HG03159 (cell line): ENCODE results near the gene ATP8B3.

Experiments used
- ATAC-seq: cut with Tn5 transposase; IDR thresholded peaks from one replicate; pipeline ENCODE4 v1.9.1; 2021; ENCODE audit warnings: mild to moderate bottlenecking, moderate library complexity; ENCODE audit not compliant: unreplicated experiment

The ATP8B3 gene

DNA sequence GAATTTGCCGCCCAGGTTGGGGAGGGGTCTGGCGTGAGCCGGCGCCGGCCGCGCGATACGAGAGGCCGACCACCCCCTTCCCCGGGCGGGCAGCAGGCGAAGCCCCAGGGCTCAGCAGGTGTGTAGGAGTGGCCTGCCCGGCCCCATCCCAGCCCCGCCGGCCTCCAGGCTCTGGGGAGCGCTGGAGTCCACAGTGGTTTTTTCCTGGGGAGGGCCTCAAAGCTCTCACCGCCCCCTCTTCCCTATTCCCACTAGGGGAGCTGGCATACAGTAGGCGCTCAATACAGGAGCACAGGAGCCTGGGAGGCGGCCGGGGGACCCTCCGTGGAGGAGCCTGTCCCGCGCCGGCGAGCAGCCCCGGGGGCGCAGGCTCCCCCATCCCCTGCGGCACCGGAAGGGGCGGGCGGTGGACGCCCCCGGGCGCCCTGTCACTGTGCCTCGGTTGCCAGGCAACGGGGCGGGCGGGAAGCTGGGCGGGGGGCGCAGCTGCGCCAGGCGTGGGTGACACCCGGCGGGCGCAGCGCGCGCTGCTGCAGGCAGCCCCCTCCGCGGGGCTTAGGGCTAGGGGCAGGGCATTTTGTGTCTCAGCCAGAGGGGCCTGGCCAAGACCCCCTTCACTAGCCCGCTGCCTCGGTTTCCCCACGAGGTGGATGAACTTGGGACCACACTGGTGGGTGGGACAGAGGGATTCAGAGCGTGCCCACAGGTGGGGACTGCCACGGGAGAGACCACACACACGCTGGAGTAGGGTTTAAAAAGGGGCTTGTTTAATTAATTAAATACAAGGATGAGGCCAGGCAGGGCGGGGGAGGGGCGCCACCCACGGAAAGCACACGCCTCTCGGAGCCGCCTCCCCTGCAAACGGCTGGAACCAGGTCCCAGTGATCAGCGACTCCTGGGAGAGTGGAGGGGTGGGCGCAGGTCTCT is 39.8 kb upstream of the ATP8B3 start:
- no peak for ATAC-seq

DNA sequence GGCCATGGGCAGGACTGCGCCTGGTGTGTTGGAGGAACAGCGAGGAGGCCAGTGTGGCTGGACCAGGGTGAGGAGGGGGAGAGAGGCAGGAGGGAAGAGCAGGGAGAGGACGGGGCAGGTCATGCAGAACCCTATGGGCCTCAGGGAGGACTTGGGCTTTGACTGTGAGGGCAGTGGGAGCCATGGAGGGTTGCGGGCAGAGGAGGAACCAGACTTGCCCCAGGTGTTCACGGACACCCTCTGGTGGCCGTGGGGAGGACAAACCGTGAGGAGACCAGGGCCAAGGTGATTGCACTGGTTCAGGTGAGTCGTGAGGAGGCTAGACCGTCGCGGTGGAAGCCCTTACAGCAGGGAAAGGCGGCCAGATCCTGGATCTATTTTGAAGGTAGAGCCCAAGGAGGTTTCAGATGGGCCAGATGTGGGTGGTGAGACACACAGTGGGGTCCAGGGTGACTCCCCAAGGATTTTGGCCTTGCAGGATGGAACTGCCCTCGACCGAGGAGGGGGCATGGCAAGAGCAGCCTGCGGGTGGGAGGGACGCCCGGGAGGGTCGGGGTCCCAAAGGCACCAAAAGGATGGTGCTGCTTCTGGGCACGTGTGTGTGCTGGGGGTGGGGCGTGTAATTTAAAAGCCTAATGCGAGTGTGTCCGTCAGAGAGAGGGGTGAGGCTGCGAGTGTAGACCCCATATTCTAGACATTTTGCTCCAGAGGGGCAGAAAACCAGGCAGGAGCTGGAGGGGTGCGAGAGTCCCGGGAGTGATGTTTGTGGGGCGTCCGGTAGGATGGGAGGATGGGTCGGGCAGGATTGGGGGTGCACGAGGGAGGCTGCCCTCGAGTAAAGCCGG is 39.0 kb upstream of the ATP8B3 start:
- ATAC-seq = no peak

DNA sequence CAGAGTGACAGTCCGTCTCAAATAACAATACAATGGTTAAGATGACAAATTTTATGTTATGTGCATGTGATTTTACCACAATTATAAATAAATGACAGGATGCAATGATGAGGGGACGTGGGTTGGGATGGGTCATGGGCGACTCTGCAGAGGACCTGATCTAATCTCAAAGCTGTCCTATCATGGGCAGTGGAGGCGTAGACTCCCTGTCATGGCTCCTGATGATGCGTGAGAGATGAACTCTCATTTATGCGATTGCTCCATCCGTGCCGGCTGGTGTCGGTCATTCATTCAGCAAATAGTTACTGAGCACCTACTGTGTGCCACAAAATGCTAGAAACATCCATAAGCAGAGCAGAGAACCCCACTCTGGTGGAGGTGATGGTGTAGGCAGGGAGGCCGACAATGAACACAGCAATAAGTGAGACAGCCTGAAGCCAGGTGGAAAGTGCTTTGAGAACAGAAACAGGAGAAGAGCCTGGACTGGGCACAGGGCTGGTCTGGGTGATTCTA is 37.9 kb upstream of the ATP8B3 start:
- no peak for ATAC-seq

DNA sequence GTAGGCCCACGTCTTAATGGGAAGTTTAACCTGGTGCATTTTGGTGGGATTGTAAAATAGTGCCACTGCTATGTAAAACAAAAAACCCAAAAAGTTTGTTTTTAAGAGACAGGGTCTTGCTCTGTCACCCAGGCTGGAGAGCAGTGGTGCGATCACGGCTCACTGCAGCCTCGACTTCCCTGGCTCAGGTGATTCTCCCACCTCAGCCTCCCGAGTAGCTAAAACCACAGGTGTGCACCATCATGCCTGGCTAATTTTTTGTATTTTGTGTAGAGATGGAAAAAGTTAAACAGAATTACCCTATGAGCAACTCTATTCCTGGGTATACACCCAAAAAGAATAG is 37.0 kb upstream of the ATP8B3 start:
- ATAC-seq = no peak

DNA sequence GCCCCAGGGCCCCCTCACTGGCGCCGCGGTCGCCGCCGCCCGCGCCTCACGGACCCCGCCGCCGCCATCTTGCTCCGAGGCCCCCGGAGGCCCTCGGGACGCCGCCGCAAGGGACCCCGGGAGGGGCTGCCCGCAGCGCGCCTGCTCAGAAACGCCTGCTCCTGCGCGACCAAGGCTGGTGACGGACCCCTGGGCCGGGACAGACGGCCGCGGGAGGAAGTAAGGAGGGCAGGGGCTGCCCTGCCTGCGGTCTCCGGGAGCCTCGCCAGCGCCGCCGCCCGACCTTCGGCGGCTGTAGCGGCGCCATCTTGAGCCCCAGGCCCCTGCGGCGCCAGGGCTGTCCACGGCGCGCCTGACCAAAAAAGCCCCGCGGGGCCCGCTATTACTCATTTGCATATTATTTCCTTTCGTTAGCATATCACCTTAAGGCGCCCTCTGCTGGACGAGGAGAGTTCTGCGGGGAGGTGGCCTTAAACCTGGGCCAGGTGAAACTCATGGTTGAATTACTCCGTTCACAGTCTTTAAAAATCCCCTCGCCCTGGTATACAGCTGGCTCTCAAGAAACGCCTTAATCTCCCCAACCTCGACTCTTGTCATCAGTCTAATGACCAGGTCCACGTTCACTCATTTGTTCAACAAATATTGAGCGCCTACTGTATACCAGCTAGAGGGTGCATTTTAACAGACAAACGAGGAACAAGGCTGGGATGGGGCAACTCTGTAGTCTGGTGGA is 36.5 kb upstream of the ATP8B3 start, which contains the start of gene REXO1:
Gene REXO1, minus strand, starts transcription at position 85 of the 733 bp plus-strand sequence. CDS start 125 bp downstream, outside the sequence.
- ATAC-seq = peak; percentile 62

DNA sequence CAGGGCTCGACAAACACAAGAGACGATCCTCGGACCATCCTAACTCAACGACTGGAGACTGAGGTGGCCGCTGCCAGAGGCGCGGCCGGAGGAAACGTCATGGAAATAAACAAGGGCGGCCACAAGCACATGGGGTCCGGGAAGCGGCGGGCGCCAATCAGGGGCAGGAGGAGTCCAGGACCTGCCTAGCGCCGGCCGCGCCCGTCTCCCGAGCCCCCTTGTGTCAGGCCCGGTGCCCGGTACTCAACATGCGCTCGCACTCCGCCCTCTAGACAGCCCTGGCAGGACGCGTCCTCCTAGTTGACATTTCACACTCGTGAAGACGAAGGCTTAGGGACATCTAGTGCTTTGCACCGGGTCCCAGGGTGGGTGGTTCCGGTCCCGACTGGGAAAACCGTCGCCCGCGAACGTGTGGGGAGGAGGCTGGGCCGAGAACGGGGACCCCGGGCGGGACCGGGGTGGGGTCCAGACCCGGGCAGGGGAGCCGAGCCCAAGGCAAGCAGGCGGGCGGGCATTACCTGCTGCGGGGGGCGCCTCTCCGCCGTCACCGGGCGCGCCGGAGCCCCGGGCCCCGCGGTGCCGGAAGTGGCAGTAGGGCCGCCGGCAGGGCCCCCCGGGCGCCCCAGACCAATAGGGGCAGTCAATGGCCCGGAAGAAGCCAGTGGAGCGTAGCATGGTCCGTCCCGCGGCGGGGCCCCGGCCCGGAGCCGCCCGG is 35.8 kb upstream of the ATP8B3 start:
- peak; percentile 14 for ATAC-seq

DNA sequence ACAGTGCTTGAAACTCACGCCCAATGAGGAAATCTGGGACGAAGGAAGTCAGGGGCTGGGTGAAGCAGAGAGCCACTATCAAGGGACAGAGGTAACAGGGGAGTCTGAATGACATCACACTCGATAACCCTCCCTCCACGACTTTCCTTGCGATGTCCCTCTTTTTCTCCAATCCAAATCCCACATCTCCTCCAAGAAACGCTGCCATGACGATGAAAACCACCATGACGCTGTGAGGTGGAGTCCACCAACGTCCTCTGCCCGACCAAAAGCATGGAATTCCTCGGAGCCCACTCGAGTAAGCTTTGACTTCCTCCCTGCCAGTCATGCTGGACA is 35.2 kb upstream of the ATP8B3 start:
- ATAC-seq = no peak

DNA sequence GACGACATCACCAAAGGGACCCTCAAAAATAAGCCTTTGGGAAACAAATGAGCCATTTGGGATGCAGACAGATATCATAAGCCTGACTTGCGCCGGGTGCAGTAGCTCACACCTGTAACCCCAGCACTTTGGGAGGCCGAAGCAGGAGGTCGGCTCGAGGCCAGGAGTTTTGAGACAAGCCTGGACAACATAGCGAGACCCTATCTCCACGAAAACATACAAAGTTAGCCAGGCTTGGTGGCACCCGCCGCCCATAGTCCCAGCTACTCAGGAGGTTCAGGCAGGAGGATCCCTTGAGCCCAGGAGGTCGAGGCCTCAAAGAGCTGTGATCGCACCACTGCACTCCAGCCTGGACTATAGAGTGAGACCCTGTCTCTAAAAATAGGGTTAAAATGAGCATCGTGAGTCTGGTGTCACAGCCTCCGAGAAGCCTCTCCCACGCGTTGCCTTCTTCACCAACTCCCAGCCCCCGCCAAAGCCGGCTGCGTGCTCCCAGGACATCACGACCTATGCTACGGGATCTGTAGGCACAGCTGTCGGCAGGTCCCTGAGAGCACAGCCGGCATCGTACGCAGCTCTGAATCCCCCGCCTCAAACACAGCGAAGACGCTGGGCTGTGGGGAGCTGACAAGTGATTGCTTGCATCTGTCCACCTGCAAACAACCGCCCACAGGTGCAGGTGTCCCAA is 34.6 kb upstream of the ATP8B3 start:
- no peak for ATAC-seq

DNA sequence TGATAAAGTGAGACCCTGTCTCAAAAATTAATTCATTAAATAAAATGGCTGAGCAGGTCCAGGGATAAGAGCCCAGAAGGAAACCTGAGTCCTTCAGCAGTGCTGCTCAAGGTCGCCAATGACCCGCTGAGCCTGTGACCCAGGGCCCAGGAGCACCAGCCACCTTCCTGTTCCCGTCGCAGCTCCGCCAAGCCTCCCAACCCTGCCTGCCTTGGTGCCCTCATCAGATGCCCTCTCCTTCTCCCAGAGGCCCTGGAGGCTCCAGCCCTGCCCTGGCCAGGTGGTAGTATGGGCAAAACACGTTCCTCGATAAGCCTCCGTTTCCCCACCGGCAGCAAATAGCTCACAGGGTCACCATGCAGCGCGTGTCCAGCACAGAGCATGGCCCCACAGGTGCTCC is 33.6 kb upstream of the ATP8B3 start:
- no peak for ATAC-seq

DNA sequence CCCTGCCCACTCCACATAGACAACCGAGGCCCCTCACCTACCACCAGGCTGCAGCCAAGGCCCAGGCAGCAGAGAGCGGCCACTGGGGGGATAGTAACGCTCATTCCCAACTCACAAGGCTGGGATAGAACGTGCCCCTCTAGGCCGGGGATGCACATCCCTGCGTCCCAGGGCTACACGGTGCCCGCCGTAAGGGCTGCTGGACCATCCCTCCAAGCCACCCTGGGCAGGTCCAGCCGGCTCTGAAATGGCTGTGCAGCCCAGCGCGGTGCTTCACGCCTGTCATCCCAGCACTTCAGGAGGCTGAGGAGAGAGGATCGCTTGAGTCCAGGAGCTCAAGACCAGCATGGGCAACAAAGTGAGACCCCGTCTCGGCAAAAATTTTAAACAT is 33.0 kb upstream of the ATP8B3 start:
- no peak for ATAC-seq

DNA sequence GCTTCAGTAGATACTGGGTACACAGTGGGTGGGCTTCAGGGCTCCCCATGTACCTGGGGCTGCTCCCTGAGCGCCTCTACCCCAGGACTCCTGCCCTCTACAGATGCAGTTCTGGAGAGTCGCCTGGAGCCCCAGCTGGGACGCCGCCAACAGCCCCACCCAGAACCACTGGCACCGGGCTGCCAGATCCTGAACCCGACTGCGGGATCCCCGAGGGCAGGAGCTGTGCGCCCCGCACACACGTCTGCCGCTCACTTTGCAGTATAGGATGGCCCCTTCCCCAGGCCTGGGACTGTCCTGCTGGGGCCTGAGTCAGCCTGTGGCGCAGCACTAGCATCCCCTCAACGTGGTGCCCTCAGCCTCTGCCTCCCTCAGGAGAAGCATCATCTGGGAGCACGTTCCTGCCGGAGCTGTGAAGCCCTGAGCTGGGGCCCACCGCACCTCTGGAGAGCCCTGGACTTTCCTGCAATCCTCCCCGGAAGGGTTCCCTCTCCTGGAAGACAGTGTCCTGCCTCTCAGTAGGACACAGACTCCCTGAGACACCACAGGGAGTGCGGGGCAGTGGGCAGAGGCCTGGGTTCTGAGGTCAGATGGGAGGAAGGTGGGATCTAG is 32.5 kb upstream of the ATP8B3 start:
- ATAC-seq = no peak

DNA sequence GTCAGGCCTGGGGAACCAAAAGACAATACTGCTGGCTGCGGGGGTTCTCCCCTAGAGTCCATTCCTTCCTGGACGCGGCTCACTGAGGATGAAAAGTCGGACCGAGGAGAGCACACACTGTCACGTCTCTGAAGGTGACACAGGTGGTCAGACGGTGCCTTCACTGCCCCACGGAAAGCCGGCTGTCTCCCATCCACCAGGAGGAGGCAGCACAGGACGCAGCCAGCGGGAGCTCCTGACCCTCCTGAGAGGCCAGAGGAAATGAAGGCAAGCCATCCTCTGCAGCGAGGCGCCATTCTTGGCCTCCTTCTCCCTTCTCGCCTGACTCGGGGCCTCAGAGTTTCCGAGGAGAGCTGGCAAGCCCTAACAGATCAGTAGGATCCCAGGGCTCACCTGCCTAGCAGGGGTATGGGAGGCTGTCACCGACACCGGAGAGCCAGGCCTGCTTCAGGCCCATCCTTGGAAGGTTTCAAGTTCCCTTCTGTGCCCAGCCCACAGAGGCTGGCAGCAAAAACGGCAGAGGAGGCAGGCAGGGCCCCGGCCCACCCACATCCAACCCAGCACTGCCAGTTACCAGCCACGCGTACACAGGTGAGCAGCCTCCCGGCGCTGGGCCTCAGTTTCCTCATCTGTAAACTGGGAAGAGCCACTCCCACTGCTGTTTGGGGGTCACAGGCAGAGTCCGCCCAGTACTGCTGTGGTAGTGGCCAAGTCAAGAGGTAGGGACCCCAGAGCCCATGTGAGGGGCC is 31.7 kb upstream of the ATP8B3 start:
- no peak for ATAC-seq

DNA sequence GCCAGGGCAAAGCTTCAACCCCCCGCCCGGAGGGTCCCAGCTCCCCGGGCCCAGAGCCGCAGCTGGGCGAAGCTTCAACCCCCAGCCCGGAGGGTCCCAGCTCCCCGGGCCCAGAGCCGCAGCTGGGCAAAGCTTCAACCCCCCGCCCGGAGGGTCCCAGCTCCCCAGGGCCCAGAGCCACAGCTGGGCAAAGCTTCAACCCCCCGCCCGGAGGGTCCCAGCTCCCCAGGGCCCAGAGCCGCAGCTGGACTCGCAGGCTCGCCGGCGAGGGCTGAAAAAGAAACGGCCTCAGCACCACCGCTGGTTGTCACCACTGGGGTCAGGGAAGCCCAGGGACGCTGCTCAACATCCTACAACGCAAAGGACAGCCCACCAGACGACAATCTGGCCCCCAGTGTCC is 31.0 kb upstream of the ATP8B3 start:
- no peak for ATAC-seq

DNA sequence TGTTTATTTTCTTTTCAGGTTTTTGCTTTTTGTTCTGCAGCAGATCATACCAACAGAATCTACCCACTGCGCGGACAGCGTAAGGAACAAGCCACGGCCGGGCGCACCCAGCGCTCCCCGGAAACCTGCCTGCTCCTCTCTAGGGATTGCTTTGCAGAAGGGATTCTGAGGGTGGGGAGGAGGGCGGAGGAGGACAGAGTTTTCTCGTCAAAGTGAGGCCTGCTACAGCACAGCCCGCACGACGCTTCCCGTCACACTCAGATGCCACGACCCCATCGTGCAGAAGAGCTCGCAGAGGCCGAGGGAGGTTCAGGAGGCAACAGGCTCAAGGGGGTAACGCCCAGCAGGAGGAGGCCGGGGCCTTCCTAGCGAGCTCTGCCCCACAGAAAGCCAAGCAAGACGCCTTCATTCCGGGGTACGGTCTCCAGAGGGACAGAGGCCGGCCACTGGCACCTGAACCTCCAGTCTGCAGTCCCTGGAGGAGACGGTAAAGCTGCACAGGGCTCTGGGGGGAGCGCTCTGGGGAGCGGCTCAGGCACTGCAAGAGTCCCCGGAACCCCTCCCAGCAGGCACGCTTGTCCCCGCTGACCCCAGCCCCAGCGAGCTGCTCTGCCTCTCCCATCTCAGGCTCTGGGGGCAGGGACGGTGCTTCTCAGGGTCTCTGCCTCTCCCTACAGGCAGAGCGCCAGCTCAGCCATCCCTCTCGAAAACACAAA is 29.3 kb upstream of the ATP8B3 start:
- ATAC-seq = no peak

DNA sequence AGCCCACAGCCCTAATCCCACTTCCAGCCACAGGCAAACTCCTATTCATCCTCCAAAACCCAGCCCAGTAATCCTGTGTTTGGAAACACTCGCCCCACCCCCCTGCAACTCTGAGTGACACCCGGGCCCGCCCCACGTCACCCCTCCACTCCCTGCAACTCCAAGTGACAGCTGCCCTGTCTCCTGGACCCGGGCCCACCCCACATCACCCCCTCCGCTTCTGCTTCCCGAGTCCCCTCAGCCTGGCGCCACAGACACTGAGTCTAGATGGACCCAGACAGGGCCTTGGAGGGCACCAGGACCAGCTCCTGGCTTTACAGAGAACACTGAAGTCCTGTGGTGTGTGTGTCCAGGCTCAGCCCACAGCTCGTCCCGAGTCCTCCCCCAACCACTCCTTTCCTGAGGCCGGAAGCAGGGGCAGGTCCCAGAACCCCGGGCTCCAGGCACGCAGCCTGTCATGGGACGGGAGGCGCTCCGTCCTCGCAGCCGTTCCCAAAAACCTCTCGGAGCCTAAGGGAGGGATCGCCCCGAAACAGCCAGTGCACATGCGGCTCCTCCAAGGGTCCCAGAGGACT is 28.6 kb upstream of the ATP8B3 start:
- no peak for ATAC-seq

DNA sequence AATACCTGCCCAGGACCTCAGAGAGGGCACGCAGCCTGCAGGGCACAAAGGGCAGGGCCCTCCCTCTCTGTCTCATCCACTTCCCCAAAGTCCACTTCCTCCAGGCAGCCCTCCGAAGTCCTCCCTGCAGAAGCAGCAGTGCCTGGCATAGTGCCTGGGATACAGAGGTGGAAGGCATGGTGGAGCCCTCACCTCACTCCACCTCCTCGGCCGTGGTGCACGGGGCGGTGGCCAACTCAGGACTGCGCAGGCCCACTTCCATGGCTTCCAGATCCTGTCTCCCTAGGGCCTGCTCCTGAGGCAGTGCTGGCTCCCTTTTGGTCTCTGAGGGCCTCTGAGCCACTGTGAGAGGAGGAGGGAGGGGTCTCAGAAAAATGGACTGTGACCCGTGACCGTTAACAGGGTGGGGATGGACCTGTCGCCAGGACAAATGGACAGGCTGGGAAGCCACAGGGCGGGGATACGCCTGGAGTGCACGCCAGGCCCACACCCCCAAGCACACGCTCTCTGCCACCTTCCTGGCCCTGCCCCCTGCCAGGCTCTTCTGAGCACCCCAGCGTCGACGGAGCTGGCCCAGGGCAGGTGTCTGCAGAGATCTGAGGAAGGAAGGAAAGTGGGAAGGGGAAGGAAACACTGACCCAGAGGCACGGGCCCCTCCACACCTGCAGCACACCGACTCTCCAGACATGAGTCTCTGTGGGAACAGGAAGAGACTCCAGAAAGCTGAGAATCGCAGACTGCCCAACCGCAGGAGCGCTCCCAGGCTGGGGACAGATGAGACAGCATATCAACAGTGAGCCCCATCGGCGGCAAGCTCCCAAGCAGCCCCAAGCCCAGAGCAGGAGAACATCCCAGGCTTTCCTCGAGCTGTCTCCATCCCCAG is 27.8 kb upstream of the ATP8B3 start:
- ATAC-seq = no peak

DNA sequence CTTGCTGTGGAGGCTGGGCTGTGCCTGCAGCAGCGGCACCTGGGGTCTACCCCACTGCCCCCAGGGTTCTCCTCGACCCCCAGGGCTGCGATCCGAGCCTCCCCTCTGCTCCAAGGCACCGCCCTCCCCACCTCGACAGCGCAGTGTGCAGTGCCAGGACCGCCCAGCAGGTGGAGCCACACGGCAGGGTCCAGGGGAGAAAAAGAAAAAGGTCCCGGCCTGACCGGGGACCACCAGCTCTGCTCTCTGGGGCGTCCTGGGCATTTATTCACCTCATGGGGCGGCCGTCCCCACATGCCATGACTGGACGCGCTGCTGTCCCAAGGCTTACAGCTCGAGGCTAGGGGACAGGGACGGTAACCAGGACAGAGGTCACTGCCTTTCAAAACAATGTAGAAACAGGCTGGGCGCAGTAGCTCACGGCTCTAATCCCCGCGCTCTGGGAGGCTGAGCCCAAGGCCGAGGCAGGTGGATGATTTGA is 25.6 kb upstream of the ATP8B3 start:
- ATAC-seq = no peak
